HG03575 (cell line): ENCODE measurements around the gene ZNF423.

ENCODE experiments used
- ATAC-seq: cut with Tn5 transposase; IDR thresholded peaks from one replicate; pipeline ENCODE4 v1.9.1; 2021; ENCODE audit not compliant: unreplicated experiment, insufficient number of reproducible peaks, low FRiP score; ENCODE audit errors: extremely low read depth

The ZNF423 gene

DNA sequence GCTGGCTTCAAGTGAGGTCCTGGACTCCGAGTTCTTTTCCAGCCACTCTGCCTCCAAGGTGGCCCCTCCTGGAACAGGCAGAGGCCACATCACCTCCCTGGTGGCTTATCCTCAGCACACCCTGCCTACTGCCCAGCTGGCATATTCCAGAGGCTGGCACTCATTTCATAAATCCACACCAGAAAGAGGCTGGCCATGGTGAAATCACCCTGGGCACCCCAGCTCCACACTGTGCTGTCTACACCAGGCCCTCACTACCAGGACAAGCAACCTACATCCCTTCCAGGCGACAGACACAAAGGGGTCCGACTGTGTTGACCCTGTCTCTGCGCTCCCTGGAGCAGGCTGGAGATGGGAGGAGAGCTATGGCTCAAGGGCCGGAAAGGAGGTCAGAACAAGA, 382.1 kb downstream of the ZNF423 start:
- ATAC-seq = no peak

DNA sequence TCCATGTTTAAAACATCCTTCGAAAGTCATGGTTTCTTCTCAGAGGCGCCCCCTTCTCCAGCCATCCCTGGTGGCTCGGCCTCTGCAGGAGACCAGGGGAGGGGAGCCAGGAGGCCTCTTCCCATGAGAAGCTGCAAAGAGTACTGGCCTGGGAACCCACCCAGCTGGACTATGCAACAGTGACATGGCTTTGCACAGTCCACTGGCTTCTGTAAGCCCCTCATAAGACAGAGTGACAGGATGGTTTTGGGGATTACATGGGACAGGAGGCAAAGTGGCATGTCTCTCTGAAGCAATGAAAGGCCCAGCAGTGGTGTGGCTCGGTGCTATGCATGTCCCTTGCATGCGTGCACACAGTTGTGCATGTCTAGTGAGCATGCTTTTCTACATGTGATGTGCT, 382.8 kb downstream of the ZNF423 start:
- no peak for ATAC-seq

GRCh38 chr16:49472598-49472997, 383.3 kb downstream of the ZNF423 start:
- ATAC-seq = no peak

DNA sequence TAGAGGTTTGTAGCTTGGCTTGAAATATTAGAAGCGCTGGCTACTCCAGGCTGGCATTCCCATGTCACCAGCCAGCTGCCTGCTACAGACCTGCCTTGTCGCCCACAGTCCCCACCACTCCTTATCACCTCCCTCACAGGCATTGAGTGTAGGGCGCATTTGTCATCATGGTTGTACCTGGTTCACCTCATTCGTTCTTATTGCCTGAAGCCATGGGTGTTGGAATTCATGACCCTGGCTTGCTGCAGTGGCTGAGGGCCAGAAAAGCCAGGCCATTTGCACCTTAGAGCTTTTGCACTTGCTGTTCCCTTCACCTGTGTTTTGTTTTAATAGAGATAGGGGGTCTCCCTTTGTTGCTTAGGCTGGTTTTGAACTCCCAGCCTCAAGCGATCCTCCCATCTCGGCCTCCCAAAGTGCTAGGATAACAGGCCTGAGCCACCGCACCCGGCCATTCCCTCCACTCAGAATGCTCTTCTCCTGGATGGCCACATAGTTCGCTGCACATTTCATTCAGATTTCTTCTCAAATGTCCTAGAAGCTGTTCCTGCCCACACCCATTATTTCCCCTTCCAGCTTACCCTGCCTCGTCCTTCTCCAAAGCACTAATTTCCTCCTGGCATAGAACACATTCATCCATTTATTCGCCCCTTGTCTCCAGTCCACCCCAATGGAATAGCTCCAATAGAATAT, 384.7 kb downstream of the ZNF423 start:
- no peak for ATAC-seq

DNA sequence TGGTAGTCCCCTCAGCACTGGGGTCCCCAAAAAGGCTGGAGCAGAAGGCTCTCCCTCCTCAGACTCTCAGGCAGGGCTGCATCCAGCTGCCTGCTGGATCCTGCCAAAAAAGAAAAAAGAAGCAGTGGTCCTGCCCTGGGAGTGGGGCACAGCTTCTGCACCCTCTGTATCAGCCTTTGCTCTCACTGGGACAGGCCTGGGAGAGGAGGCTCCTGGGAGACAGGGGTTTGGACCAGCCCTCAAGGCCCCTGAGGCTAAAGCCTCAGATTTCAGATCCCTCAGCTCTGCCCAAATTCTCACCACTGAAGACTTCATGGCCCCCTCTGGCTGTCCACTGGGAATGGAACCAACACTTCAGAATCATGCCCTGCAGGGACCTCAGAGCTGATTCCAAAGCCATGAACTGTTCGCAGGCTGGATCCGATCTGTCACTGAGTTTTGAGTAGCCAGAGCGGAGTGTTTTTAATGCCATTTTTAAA, 385.4 kb downstream of the ZNF423 start:
- ATAC-seq = no peak

GRCh38 chr16:49469930-49470451, 385.9 kb downstream of the ZNF423 start:
- ATAC-seq = no peak

GRCh38 chr16:49469311-49469670, 386.6 kb downstream of the ZNF423 start:
- no peak for ATAC-seq

GRCh38 chr16:49468611-49469310, 387.2 kb downstream of the ZNF423 start:
- ATAC-seq = no peak

GRCh38 chr16:49467540-49468372, 388.2 kb downstream of the ZNF423 start:
- ATAC-seq = no peak

- ATAC-seq = no peak
Observed at GRCh38 chr16:49466881-49467280, 389.0 kb downstream of the ZNF423 start.

DNA sequence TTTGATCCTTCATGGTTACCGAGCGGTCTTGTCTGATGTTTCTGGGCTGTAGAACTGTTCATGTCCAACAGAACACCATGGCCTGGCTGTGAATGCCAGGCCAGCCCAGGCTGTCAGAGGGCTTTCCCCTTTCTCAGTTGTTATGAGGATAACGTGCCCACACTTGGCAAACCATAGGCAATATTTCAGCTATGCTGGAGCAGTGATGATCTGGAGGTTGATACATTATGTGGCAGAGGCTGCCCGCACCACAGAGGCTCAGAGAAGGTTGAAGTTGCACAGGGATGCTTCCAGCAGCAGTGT, 389.4 kb downstream of the ZNF423 start:
- no peak for ATAC-seq

- ATAC-seq = no peak
Observed at GRCh38 chr16:49465661-49466528, 390.0 kb downstream of the ZNF423 start.

DNA sequence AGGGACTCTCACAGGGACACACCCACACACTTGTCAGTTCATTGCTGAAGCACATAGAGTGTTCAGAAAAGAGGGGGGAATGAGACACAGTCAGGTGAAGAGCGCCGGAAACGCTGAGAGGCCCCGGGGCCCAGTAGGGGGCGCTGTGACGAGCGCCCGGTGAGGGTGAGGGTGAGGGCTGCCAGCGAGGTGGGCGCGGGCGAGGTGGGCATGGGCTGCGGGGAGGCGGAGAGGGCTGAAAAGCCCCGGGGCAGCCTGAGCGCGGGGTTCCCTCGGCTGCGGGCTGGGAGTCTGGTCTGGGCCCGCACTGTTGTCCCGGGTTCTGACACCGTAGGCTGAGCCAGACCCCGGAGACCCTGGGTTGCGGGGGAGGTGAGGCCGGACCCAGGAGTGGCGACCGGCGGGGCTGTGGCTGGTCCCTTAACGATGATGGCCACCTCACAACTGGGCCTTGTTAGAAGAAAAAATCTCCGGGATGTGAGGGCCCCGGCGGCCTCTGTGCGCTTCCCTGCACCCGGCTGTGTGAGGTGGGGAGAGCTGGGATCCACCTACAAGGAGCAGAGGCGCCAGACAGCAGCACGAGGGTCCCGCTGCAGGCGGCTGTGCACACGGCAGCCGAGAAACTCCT, 390.9 kb downstream of the ZNF423 start:
- ATAC-seq = no peak

GRCh38 chr16:49464093-49464492, 391.8 kb downstream of the ZNF423 start:
- ATAC-seq = no peak

- ATAC-seq = no peak
Observed at GRCh38 chr16:49463529-49463928, 392.4 kb downstream of the ZNF423 start.

GRCh38 chr16:49462989-49463371, 392.9 kb downstream of the ZNF423 start:
- no peak for ATAC-seq

DNA sequence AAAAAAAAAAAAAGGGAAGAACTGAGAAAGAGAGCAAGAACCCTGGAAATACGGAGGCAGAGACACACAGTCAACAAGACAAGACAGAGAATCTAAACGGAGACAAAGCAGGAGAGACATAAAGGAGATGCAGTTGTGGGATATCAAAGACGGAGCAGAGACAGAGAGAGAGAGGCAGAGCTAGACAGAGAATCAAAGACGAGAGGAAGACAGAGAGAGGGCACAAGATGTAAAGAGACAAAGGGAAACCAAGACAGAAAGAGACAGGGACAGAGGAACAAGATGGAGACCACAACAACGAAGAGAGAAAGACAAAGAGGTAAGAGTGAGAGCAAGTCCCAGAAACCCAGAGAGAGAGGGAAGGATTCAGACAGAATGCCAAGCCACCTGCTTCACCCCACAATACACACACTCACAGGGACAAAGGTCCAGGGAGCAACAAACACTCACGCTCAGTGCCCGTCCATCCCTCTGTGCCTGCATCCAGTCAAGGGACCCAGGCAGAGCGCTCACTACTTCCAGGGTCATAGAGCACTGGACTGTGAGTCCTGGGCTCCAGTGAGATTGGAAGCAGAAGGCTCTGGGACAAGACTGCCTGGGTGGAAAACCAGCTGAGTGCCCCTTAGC, 393.4 kb downstream of the ZNF423 start:
- ATAC-seq = no peak

DNA sequence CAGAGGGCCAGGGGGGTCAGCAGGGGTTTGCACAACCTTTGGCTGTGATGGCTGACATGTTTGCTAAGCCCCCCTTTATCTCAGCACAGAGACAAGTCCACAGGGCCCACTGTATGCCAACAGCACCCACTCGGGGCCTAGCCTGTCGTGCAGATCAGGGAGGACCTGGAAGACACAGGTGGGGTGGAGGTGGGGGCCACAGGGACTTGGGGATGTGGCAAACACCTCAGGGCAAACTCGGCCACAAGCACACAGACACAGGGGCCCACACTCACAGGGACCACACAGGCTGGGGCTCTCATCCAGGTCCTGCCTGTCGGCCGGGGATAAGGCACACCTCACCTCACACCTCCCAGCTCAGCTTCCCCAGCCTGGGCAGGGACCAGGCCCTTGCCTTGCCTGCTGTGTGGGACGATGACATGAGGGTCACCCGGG, 394.4 kb downstream of the ZNF423 start:
- ATAC-seq = no peak
